Left hindlimb (tissue), 1 donor: ENCODE data around the gene LSM4.

Experiments
- DNase-seq: peaks from one replicate; pipeline ENCODE4 v3.0.0-alpha.2; 2018

LSM4 gene

DNA sequence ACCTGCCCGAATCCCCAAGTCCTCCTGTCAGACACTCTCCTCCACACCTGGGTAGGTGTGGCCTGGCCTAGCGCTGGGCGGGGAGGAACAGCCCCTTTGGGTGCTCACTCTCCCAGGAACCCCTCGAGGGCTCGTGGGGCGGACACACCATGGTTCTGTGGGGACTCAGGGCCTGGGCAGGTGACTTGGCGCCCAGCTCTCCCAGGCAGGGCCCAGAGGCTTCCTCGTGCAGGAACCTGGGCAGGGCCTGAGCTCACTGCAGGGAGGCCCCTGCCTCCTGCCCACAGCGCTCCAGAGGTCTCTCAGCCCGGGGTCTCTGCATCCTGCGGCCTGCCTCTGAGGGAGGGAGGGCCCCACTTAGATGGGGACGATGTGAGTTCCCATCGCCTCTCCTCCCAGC is 11.9 kb downstream of the LSM4 start:
- no peak for DNase-seq

DNA sequence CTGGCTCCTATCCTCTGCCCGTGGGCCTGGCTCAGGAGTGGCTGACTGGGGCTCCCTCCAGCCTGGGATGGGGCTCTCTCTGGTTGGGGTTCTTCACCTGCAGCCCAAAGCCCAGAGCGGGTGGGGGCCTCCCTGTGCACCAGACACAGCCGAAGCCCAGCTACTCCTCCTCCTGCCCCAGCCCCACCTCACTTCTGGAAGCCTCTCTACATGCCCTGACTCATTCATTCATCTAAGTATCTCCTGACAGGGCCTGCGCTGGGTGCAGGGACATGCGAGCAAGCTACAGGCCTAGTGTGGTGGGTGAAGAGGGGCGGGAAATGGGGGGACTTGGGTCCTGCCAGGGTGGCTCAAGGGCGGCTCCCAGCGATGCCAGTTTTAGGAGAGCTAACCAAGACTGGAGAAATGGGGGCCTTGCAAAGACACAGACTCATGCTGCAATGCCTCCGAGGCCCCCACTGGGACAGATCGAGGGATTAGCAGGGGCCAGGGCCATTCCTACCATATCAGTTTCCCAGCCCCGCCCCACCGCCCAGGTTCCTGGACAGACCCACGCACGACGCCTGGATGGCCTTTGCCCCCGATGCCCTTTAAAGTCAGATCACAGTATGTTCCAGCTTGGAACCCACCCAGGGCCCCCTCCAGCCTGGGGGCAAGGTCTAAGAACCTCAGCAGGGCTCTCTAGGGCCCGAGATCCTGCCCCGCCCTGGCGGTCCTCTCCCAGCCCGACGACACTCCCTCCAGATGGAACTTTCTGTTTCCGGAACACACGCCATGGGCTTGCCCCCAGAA is 12.6 kb downstream of the LSM4 start:
- no peak for DNase-seq

DNA sequence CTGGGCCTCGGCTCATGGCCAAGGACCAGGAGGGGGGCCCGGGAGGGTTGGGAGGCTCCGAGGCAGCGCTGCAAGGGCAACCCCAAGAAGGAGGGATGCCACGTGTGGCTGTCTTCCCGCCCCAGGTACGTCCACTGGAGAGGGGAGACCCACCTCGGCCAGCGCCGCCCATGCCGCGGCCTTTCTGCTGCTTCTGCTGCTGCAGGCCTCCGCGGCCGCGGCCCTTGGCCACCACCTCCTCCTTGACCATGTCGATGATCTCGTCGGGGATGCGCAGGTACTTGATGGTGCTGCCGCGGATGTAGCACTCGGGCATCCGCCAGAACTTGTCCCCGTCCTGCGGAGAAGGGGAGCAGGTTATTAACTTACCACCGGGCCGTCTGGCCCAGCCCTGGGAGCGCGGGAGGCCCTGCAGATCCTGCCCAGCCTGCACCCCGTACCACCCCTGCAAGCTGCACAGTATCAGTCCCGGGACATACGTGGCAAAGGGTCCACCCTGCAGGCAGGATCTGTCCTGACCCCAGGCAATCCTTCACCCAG is 13.3 kb downstream of the LSM4 start:
- DNase-seq, result no peak

GRCh38 chr19:18308948-18309325 is 13.9 kb downstream of the LSM4 start:
- DNase-seq, result no peak

DNA sequence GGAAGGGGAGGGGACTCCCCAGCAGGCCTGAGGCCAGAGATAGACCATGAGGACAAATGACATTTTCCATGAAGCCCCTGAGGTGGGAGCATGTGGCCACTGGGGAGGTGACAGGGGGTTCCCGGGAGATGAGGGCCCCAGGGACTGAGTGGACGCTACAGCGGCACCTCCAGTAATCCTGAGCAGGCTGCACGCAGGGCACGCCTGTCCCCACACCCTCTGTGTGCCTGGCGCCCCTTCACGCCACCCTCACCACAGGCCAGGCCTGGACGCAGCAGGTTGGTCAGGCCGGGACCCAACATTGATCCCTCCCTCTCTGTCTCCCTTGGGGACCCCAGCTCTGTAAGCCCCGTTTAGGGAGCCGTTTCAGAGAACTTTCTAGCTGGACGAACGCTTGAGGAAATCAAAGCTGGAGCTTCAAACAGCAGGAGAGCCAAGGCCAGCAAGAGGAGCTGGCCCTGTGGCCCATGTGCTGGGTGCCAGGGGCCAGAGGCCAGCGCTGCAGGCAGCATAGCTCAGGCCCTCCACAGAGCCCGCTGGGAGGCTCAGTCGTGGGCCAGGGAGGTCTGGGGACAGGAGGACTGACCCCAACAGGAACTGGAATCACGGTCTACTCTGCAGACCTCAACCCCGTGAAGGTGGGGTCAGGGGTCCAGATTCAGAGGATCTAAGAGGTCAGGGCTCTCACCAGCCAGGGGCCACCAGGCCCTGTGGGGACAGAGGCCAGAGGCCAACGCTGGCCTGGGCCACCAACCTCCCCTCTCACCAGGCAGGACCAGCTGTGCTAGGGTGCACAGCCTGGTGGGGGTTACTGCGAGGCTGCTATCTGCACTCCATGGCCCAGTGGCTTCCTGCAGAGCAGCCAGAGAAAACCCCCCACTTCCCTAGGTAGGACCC is 14.6 kb downstream of the LSM4 start:
- DNase-seq, result no peak

DNA sequence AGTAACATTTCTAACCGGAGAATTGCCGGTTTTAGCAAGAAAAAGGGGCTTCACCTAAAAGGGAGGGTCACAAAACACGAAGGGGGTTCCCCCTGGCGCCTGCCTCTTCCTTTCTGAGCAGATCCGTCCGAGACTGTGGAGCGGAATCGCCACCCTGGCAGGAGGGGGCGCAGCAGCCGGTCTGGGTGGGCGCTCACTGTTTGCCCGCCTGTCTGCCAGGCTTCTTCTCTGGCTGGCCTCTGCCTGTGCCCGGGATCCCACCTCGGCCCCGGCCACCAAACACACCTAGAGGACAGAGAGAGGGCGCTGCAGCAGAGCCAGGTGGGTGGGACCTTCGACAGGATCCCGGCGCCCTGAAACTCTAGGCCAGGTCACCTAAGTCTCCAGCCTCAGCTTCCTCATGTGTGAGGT is 15.6 kb downstream of the LSM4 start:
- DNase-seq, result no peak

- DNase-seq, result no peak
Observed at GRCh38 chr19:18306888-18307260, 16.0 kb downstream of the LSM4 start.

DNA sequence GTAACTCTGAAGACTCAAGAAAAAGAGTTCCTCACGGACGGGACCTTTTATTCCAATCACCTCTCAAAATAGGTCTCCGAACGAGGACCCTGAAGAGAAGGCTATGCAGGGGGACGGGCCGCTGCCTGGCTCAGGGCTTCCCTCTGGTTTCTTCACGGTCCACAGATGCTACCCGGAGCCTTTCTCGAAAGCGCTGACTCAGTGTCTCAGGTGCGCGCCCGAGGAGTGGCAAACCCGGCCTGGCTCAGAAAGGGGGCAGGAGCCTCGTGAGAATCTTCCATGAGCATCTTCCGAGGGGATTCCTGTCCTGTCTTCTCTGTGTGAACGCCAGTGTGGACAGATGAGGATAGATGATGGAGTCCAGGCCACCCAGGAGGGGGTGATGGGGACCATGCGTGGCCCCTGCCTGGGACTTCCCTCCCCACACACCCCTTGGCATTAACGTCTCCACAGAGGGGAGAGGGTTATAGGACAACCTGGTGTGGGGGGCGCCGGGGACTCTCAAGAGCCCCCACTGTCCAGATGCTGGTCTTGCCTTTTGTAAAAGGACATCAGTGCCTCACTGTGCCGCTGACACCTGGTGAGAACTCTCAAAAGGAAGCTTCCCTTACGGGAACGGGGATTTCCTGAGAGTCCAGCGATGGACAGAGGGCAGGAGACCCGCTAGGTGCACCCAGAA is 16.5 kb downstream of the LSM4 start:
- no peak for DNase-seq

DNA sequence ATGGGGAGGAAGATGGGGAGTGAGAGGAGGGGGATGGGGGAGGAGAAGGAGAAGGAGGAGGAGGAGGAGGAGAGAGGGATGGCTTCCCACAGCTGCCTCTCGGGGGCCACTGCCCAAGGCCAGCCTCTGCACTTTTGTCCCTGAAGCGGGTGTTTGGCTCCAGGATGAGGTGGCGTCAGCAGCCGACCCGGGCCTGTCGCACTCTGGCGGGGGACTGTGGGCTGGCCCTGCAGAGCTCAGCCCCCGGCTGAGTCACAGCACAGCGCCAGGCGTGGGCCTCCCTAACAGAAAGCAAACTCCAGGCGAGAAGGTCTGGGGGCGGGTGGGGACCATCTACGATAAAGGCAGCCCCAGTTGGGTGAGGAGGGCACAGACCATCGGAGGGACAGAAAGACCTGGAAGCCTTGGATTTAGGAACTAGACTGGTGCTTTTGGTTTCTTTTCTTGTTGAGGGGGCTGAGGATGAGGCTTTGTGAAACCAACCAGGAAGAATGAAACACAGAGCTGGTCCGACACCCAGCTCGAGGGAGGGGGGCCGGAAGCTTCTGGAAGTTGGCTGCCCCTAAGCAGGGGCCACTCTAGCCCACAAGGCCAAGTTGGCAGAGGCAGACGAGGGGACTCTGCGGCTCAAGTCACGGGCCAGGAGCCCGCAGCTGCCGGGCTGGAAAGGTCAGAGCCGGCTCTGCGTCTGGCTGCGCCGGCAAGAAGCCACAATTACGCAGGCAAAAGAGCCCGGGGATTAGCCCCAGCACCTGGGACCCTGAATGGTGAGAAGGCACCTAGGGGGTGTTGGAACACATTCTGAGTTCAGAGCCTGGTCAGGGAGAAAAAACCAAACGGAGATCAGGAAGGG is 18.2 kb downstream of the LSM4 start:
- peak; percentile 91 for DNase-seq

DNA sequence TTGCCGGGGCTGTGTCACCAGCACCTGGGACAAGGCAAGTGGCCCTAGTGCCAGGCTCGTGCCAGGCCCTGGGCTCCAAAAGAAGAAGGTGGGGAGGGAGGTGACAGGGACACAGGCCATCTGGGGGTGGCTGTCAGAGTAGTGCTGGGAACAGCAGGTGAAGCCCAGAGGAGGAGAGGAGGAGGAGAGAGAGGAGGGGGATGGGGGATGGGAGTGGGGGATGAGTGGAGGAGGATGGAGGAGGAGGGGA is 18.7 kb downstream of the LSM4 start:
- no peak for DNase-seq

GRCh38 chr19:18301718-18302111 is 21.2 kb downstream of the LSM4 start:
- no peak for DNase-seq

- peak; percentile 64 for DNase-seq
Observed at GRCh38 chr19:18300930-18301717, 21.8 kb downstream of the LSM4 start.

- no peak for DNase-seq
Observed at GRCh38 chr19:18299654-18300053, 23.2 kb downstream of the LSM4 start.

DNA sequence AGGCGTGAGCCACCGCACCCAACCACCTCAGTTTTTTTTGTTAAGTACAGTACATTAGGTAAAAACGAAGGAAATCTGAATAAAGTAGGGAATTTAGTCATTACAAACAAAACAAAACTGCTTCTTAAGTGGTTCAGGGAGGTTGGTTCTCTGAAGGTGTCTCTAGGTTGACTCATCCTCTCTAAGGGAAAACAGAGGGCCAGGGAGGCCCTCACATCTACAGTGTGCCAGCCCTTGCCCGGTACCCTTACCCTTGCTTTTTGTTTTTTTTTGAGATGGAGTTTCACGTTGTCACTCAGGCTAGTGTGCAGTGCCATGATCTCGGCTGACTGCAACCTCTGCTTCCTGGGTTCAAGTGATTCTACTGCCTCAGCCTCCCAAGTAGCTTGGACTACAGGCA is 24.3 kb downstream of the LSM4 start:
- no peak for DNase-seq

GRCh38 chr19:18297308-18297707 is 25.6 kb downstream of the LSM4 start:
- no peak for DNase-seq

DNA sequence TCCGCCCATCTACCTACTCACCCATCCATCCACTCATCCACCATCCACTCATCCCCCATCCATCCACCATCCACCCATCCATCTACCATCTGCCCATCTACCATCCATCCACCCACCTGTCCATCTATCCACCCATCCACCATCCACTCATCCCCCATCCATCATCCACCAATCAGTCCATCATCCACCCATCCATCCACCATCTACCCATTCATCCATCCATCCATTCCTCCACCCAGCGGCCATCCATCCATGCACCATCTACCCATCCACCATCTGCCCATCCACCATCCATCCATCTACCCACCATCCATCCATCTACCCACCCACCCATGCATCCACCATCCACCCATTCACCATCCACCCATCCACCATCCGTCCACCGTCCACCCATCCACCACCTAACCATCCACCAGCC is 27.8 kb downstream of the LSM4 start:
- no peak for DNase-seq

DNA sequence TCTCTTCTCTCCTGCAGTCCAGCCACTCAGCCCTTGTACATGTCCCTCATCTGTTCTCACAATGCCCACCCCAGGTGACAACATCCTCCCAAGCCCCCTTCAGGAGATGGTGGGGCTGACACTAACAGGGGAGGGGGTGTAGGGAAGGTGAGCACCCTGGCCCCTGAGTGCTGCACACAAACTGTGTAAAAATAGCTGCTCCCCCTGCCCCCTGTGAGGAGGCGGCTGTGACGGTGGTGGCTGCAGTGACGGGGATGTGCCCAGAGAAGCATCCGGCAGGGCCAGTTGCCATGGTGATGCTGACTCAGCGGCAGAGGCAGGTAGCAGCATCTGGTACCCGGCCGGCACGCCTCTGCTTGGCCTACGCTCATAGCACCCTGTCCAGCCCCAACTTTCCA is 28.4 kb downstream of the LSM4 start:
- DNase-seq, result no peak

GRCh38 chr19:18293642-18294466 is 29.0 kb downstream of the LSM4 start:
- no peak for DNase-seq

DNA sequence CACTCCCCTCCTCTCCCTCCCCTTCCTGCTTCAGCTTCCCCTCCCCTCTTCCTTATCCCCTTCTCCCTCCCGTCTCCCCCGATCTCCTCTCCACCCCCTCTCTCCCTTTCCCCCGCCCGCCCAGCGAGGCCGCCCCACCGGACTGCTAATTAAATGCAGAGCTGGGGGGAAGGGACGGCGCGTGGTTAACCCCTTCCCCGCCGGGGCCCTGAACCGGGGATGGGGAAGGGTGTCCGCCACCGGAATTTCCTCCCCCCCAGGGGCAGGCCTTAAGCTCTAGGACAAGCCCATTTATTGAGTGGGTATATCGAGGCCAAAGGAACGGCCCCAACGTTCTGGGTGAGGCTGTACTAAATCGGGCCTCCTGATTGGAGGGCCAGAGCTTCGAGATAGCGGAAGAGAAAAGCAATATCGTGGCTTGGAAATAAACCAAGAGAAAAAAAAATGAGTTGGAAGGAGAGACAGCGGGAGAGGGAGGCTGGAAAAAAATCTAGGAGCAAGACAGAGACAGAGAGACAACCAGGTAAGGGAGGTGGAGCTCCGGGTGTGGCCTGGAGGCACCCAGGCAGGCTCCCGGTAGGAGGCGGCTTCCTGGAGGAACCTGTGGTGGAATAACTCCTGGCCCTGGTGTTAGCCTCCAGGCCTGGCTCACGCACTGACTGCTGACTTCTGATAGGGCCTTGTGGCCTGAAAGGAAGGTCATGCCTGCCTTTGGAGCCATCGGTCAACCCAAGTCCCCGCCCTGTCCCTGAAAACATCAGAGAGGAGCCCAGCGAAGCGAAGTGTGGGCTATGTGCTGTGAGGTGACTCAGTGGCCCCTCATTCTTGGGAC is 29.9 kb downstream of the LSM4 start:
- DNase-seq, result peak; percentile 92

DNA sequence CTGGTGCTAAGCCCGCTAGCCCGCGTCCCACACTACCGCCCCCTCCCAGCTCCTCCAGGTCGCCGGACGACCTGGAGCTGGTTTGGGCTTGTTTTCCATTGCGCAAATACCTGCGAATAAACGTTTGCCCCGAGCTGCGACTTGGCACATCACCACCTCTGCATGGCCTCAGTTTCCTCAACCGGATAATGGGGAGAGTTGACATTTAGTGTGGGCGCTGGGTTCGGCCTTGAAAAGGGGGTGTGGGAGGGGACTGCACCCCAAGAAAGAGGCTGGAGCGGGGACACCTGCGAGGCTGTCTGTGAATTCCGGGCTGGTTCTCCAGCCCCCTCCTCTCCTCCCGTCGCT is 30.4 kb downstream of the LSM4 start:
- no peak for DNase-seq
